HepG2 (cell line): ENCODE results near the gene CIAO3. TPM values are rescaled to one million over a fixed set of nuclear protein-coding genes. Genes with fewer than 3 reads are reported as not detected.

Experiments
- ATAC-seq: fragments of 200-7000 bp; cut with Tn5 transposase; 3 replicates; pipeline ENCODE4 v1.9.1; 2020; ENCODE audit warnings: mild to moderate bottlenecking, moderate library complexity
- BruUV-seq: library from RNA; stranded (reverse); fragments of 400-500 nt; replicated peaks from 2 replicates; lab custom pipeline; 2021; lab: Mats Ljungman, UMichigan
- CTCF ChIA-PET: fragments of 300-600 bp; formaldehyde crosslinking; extraction: SDS; loops from one replicate; lab custom pipeline; 2021; ENCODE audit warnings: low total read pairs, inconsistent platforms, low intra/inter-chr PET ratio; lab: Yijun Ruan, JAX
- POLR2A ChIA-PET: fragments of 350-600 bp; sonication (Branson Sonifier 250); formaldehyde crosslinking; loops from one replicate; lab custom pipeline; 2020; ENCODE audit warnings: antibody characterized with exemption, inconsistent platforms; lab: Yijun Ruan, JAX
- DNase-seq: peaks from one replicate; pipeline ENCODE4 v3.0.0-alpha.2; 2015; ENCODE audit warnings: low spot score
- FAIRE-seq: peaks from 3 replicates; lab custom pipeline; 2011; peaks lifted over from hg19 to GRCh38; lab: Jason Lieb, UNC
- H2AFZ ChIP-seq: one replicate; pipeline ENCODE4 v1.6.1; 2011; ENCODE audit warnings: low read length, inconsistent platforms
- H3K27ac ChIP-seq: fragments of 300-600 bp; 3 replicates; pipeline ENCODE4 v1.8.0; 2011; ENCODE audit warnings: mixed run types, mild to moderate bottlenecking, mixed read lengths, low read length, inconsistent platforms; ENCODE audit not compliant: insufficient read depth; ENCODE audit errors: extremely low read length
- H3K27me3 ChIP-seq, 2 experiments: fragments of 200-600 bp in 1 of 2; 2 replicates in 1 of 2; 3 replicates in 1 of 2; pipeline versions ENCODE4 v1.6.0 to v1.8.0; 2011; ENCODE audit warnings: low read length in 2 of 2, mild to moderate bottlenecking in 2 of 2, moderate library complexity in 2 of 2, inconsistent platforms in 1 of 2; ENCODE audit not compliant: insufficient read depth in 2 of 2, control insufficient read depth in 1 of 2
- H3K36me3 ChIP-seq, 2 experiments: fragments of 200-600 bp in 1 of 2; replicated peaks in 1 of 2; 2 replicates in 1 of 2; 3 replicates in 1 of 2; pipeline versions ENCODE4 v1.5.1 to v1.8.0; 2011; ENCODE audit warnings: low read length in 2 of 2, inconsistent platforms in 1 of 2; ENCODE audit not compliant: insufficient read depth in 2 of 2, control insufficient read depth in 1 of 2
- H3K4me1 ChIP-seq: 2 replicates; pipeline ENCODE4 v1.5.1; 2012; ENCODE audit warnings: low read length, inconsistent platforms; ENCODE audit not compliant: insufficient read depth
- H3K4me2 ChIP-seq: 2 replicates; pipeline ENCODE4 v1.6.0; 2011; ENCODE audit warnings: low read depth, low read length, inconsistent platforms
- H3K4me3 ChIP-seq, 3 experiments: fragments of 200-600 bp in 1 of 3; sonication (generic), shearing (Covaris generic) in 1 of 3; replicated peaks in 1 of 3; 2 replicates each; pipeline ENCODE4 v1.5.1; 2011 to 2016; ENCODE audit warnings: low read length in 3 of 3, inconsistent platforms in 2 of 3, low read depth in 2 of 3, mild to moderate bottlenecking in 2 of 3, control low read depth in 1 of 3, mixed read lengths in 1 of 3; ENCODE audit not compliant: insufficient read depth in 1 of 3
- H3K79me2 ChIP-seq: one replicate; pipeline ENCODE4 v1.6.1; 2011; ENCODE audit warnings: low read length, inconsistent platforms; ENCODE audit not compliant: insufficient read depth
- H3K9ac ChIP-seq: 2 replicates; pipeline ENCODE4 v1.6.0; 2011; ENCODE audit warnings: mild to moderate bottlenecking, low read depth, low read length, inconsistent platforms; ENCODE audit not compliant: insufficient read depth
- H3K9me3 ChIP-seq: 2 replicates; pipeline ENCODE4 v1.5.1; 2012; ENCODE audit warnings: mild to moderate bottlenecking, low read length
- H4K20me1 ChIP-seq: 2 replicates; pipeline ENCODE4 v1.6.0; 2011; ENCODE audit warnings: inconsistent platforms, mild to moderate bottlenecking, low read length, moderate library complexity; ENCODE audit not compliant: insufficient read depth
- AGO2 ChIP-seq: fragments of 200-400 bp; formaldehyde crosslinking; optimal IDR thresholded peaks from 2 replicates; pipeline ENCODE3; 2017; ENCODE audit warnings: mild to moderate bottlenecking, low read depth, low read length, moderate library complexity
- JUNB ChIP-seq: sonication (generic); formaldehyde crosslinking; IDR thresholded peaks from 2 replicates; pipeline ENCODE4 v1.8.0; 2022; ENCODE audit warnings: missing genetic modification reagents, mild to moderate bottlenecking, borderline replicate concordance
- POLR2A ChIP-seq, 2 experiments: IDR thresholded peaks; 2 replicates each; pipeline ENCODE4 v1.6.1; 2011; ENCODE audit warnings: low read depth in 2 of 2, low read length in 2 of 2, mild to moderate bottlenecking in 1 of 2, moderate library complexity in 1 of 2; ENCODE audit not compliant: insufficient read depth in 1 of 2
- POLR2G ChIP-seq: fragments of 200-400 bp; formaldehyde crosslinking; IDR thresholded peaks from 2 replicates; pipeline ENCODE4 v1.6.1; 2018; ENCODE audit warnings: mild to moderate bottlenecking, low read depth, low read length, moderate library complexity
- ZFP36 ChIP-seq: fragments of 150-350 bp; IDR thresholded peaks from 2 replicates; pipeline ENCODE4 v1.6.1; 2018; ENCODE audit warnings: borderline replicate concordance, low read length, low read depth; ENCODE audit not compliant: partially characterized antibody
- ZNF101 ChIP-seq: sonication (generic); formaldehyde crosslinking; IDR thresholded peaks from 2 replicates; pipeline ENCODE4 v1.4.0; 2020; ENCODE audit warnings: mild to moderate bottlenecking, low read depth, missing genetic modification reagents, borderline replicate concordance
- ZNF75D ChIP-seq: sonication (generic); formaldehyde crosslinking; IDR thresholded peaks from 2 replicates; pipeline ENCODE4 v1.8.1; 2023; ENCODE audit warnings: missing genetic modification reagents, mild to moderate bottlenecking, borderline replicate concordance
- WGBS: methylation state at CpG from one replicate; pipeline ENCODE4 v1.1.6; 2017; ENCODE audit warnings: low lambda C conversion rate; 5-methylcytosine and 5-hydroxymethylcytosine counted together
- in situ Hi-C: cut with HindIII; loops from 2 replicates; pipeline ENCODE4 v1.10.0; 2017; ENCODE audit warnings: low pct_unique_long_range_greater_than_20kb; ENCODE audit not compliant: extremely low pct_ligation_motif_present
- intact Hi-C: fragments of 100-400 bp; cut with micrococcal nuclease; formaldehyde crosslinking; loops from one replicate; pipeline ENCODE4 v1.10.0; 2022; ENCODE audit not compliant: unreplicated experiment
- polyA plus RNA-seq, 8 experiments: library from polyadenylated mRNA; depleted of rRNA in 3 of 8; stranded (reverse) in 7 of 8; unstranded in 1 of 8; fragments of >200 nt; fragmentation: Illumina TruSeq in 4 of 8; extraction: Trizol in 4 of 8; gene quantifications; 2 replicates each; pipeline versions ENCODE4 v1.2.1 to v1.2.3, GENCODE V29; 2011 to 2016; ENCODE audit warnings: low read depth in 4 of 8, missing spikeins in 1 of 8, mixed read lengths in 1 of 8; ENCODE audit not compliant: insufficient read depth in 1 of 8
- total RNA-seq, 5 experiments: library from RNA; depleted of rRNA; stranded (reverse); fragments of >200 nt; fragmentation: Illumina TruSeq; extraction: Trizol; gene quantifications; 2 replicates each; pipeline ENCODE4 v1.2.3, GENCODE V29; 2016; ENCODE audit warnings: low read depth in 1 of 5
- TF ChIP-seq, protein P1 (sequence below): sonication (generic); formaldehyde crosslinking; IDR thresholded peaks from 2 replicates; pipeline ENCODE4 v1.4.0; 2020; ENCODE audit warnings: missing genetic modification reagents, borderline replicate concordance

Gene CIAO3
- total and polyA plus RNA-seq, 2 of the 13 experiments (the other 11 are each of a cell fraction or from before 2014, with no cell fraction given) = 21.7 to 25.0 TPM

DNA sequence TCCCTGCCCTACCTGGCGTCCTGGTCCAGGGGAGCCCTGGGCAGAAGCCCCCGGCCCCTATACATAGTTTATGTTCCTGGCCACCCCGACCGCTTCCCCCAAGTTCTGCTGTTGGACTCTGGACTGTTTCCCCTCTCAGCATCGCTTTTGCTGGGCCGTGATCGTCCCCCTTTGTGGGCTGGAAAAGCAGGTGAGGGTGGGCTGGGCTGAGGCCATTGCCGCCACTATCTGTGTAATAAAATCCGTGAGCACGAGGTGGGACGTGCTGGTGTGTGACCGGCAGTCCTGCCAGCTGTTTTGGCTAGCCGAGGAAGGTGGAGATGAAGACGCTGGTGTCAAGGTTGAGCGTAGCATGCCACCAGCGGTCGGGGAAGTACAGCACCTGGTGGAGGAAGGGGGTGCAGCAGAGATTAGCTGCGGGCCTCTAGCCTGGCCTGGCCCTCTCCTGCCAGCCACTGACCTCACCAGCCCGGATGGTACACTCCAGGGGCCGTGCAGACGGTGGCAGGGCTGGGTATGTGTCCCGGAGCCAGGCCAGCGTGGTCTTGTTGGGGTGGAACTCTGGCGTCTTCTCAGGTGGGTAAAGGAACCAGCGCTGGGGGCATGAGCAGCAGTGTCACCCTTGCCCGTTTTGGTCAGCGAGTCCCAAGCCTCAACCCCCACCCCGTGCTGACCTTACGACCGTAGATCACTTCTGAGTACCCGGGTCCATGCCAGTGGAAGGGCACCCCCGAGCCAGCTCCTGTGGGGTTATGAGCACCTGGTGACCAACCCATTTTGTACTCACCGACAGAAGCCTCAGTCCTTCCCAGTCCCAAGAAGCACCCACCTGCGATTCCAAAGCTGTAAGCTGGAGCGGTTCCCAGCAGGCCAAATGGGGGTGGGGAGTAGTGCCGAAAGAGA is 58.1 kb downstream of the CIAO3 start:
- Histone ChIP-seq H3K36me3 (peaks cover 11 to 20% of the 10 kb centered on the region in 2 experiments; a peak in 4 of 5 replicates), H3K27ac (no peak overlapping the region), H3K9ac (no peak overlapping the region), H3K79me2 (peaks cover 16% of the 10 kb centered on the region), H4K20me1 (0 out of 2 replicates have a peak, but pooled peaks cover 3% of the 10 kb centered on the region), H3K4me1 (peaks cover 27% of the 10 kb centered on the region), H2AFZ (no peak overlapping the region), H3K4me3 (no peak overlapping the region), H3K9me3 (no peaks in the 10 kb centered on the region), H3K27me3 (no peaks in the 10 kb centered on the region; a peak in 1 of 5 replicates), H3K4me2 (no peak overlapping the region)
- no peak for TF ChIP-seq ZNF101 (CRISPR knock-in tag)
- peak in 1 of 2 experiments; percentile 28; a peak in 1 of 4 replicates for TF ChIP-seq POLR2A (IDR thresholded peaks at IDR 0.05; ENCODE audit: insufficient read depth in 1 of 2, low read depth in 2 of 2, low read length in 2 of 2)
- TF ChIP-seq POLR2G = peak; percentile 15; the same call in 1 of the 2 replicates
- peak; percentile 7 for TF ChIP-seq AGO2
- BruUV-seq = no TSS peak
- in situ Hi-C loops = no loop called here
- ChIA-PET POLR2A (no interaction called here), CTCF (no interaction called here)
- ATAC-seq (no peak), DNase-seq (no peak), FAIRE-seq (no peak)
- whole genome bisulfite sequencing = 98% methylated on average over 18 of the region's 36 CpGs
- intact Hi-C loops = no loop called here

DNA sequence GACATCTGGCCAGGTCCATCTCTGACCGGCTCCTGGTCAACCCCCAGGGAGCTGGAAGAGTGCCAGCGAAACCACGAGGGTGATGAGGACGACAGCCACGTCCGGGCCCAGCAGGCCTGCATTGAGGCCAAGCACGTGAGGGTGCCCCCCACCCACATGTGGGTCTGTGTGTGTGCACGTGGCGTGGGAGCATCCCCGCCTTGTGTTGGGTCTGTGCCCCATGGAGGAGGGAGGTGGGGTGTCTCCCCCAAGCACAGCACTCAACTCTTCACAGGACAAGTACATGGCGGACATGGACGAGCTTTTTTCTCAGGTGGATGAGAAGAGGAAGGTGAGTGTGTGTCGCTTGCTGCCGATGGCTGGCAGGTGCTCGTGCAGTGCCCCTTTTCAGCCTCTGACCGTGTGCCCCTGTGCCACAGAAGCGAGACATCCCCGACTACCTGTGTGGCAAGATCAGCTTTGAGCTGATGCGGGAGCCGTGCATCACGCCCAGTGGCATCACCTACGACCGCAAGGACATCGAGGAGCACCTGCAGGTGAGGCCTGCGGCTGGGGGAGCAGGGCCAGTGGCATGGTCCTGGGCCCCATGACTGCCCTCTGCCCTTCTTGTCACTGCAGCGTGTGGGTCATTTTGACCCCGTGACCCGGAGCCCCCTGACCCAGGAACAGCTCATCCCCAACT is 58.9 kb downstream of the CIAO3 start:
- ChIA-PET CTCF (no interaction called here), POLR2A (interaction anchor here (0.6 to 4.4 kb wide), 5 partner anchors 8 to 311 kb away, joined by 3 to 34 read pairs (median 7); partner anchors contain the start of genes MRPL28 and WDR24)
- Histone ChIP-seq H3K4me3 (peak overlapping the region in 2 of 3 experiments; percentile 85 to 88; a peak in 2 of 6 replicates), H3K4me2 (peak overlapping the region; percentile 80), H3K36me3 (peaks cover 9 to 20% of the 10 kb centered on the region in 2 experiments; a peak in 4 of 5 replicates), H3K27me3 (no peaks in the 10 kb centered on the region; a peak in 1 of 5 replicates), H3K79me2 (peaks cover 16% of the 10 kb centered on the region), H4K20me1 (0 out of 2 replicates have a peak, but pooled peaks cover 3% of the 10 kb centered on the region), H3K4me1 (peaks cover 27% of the 10 kb centered on the region), H3K9me3 (no peaks in the 10 kb centered on the region), H3K9ac (no peak overlapping the region), H2AFZ (no peak overlapping the region), H3K27ac (no peak overlapping the region)
- FAIRE-seq (no peak), ATAC-seq (no peak), DNase-seq (no peak)
- intact Hi-C loops (no loop called here), in situ Hi-C loops (no loop called here)
- 92% methylated on average over 15 of the region's 28 CpGs for WGBS
- BruUV-seq = TSS peak; percentile 62
- TF ChIP-seq, protein P1, sequence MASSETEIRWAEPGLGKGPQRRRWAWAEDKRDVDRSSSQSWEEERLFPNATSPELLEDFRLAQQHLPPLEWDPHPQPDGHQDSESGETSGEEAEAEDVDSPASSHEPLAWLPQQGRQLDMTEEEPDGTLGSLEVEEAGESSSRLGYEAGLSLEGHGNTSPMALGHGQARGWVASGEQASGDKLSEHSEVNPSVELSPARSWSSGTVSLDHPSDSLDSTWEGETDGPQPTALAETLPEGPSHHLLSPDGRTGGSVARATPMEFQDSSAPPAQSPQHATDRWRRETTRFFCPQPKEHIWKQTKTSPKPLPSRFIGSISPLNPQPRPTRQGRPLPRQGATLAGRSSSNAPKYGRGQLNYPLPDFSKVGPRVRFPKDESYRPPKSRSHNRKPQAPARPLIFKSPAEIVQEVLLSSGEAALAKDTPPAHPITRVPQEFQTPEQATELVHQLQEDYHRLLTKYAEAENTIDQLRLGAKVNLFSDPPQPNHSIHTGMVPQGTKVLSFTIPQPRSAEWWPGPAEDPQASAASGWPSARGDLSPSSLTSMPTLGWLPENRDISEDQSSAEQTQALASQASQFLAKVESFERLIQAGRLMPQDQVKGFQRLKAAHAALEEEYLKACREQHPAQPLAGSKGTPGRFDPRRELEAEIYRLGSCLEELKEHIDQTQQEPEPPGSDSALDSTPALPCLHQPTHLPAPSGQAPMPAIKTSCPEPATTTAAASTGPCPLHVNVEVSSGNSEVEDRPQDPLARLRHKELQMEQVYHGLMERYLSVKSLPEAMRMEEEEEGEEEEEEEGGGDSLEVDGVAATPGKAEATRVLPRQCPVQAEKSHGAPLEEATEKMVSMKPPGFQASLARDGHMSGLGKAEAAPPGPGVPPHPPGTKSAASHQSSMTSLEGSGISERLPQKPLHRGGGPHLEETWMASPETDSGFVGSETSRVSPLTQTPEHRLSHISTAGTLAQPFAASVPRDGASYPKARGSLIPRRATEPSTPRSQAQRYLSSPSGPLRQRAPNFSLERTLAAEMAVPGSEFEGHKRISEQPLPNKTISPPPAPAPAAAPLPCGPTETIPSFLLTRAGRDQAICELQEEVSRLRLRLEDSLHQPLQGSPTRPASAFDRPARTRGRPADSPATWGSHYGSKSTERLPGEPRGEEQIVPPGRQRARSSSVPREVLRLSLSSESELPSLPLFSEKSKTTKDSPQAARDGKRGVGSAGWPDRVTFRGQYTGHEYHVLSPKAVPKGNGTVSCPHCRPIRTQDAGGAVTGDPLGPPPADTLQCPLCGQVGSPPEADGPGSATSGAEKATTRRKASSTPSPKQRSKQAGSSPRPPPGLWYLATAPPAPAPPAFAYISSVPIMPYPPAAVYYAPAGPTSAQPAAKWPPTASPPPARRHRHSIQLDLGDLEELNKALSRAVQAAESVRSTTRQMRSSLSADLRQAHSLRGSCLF = no peak
- peak; percentile 75 for TF ChIP-seq AGO2
- no peak for TF ChIP-seq JUNB (CRISPR knock-in tag)
- TF ChIP-seq ZNF75D (CRISPR knock-in tag) = no peak
- TF ChIP-seq ZFP36 = no peak
